Neural cell (in vitro differentiated cells): ENCODE data around the gene RALGPS1. TPM values are rescaled to one million over a fixed set of nuclear protein-coding genes. Genes with fewer than 3 reads are reported as not detected.

Source experiments
- H2AFZ ChIP-seq: fragments of 200-600, 300-800 bp; sonication (generic), shearing (Covaris generic); 2 replicates; pipeline ENCODE4 v1.6.0; 2014; ENCODE audit warnings: low read depth, mild to moderate bottlenecking, antibody characterized with exemption, low read length, moderate library complexity
- H3F3A ChIP-seq: fragments of 200-600 bp; shearing (Covaris generic); 2 replicates; pipeline ENCODE4 v1.6.1; 2016; ENCODE audit warnings: mild to moderate bottlenecking, moderate library complexity, mixed read lengths, antibody characterized with exemption, low read length; ENCODE audit not compliant: insufficient read depth, poor library complexity, severe bottlenecking
- H3K27ac ChIP-seq: fragments of 200-600, 300-800 bp; sonication (generic), shearing (Covaris generic); 2 replicates; pipeline ENCODE4 v1.5.1; 2014; ENCODE audit warnings: mild to moderate bottlenecking, low read length, moderate library complexity
- H3K27me3 ChIP-seq: fragments of 300-800, 200-600 bp; sonication (generic), shearing (Covaris generic); 2 replicates; pipeline ENCODE4 v1.6.0; 2014; ENCODE audit warnings: mild to moderate bottlenecking, low read depth, low read length, moderate library complexity; ENCODE audit not compliant: insufficient read depth
- H3K36me3 ChIP-seq: fragments of 300-800, 200-600 bp; sonication (generic), shearing (Covaris generic); 2 replicates; pipeline ENCODE4 v1.5.1; 2014; ENCODE audit warnings: mild to moderate bottlenecking, antibody characterized with exemption, low read length, moderate library complexity; ENCODE audit not compliant: insufficient read depth
- H3K4me2 ChIP-seq: fragments of 300-800, 200-600 bp; sonication (generic), shearing (Covaris generic); 2 replicates; pipeline ENCODE4 v1.6.0; 2014; ENCODE audit warnings: mild to moderate bottlenecking, low read length
- H3K4me3 ChIP-seq: fragments of 300-800, 200-600 bp; sonication (generic), shearing (Covaris generic); 2 replicates; pipeline ENCODE4 v1.5.1; 2014; ENCODE audit warnings: mild to moderate bottlenecking, low read length, moderate library complexity
- H3K79me2 ChIP-seq: fragments of 200-600 bp; shearing (Covaris generic); replicated peaks from 2 replicates; pipeline ENCODE4 v1.6.0; 2014; ENCODE audit warnings: mild to moderate bottlenecking, low read length, moderate library complexity; ENCODE audit not compliant: insufficient read depth
- H3K9ac ChIP-seq: fragments of 300-800, 200-600 bp; sonication (generic), shearing (Covaris generic); 2 replicates; pipeline ENCODE4 v1.6.1; 2016; ENCODE audit warnings: mild to moderate bottlenecking, low read length, mixed read lengths
- H3K9me2 ChIP-seq: fragments of 200-600 bp; shearing (Covaris generic); 2 replicates; pipeline ENCODE4 v1.6.1; 2016; ENCODE audit warnings: mild to moderate bottlenecking, low read length, mixed read lengths; ENCODE audit not compliant: insufficient read depth
- H3K9me3 ChIP-seq: fragments of 200-600, 300-800 bp; sonication (generic), shearing (Covaris generic); 2 replicates; pipeline ENCODE4 v1.6.1; 2016; ENCODE audit warnings: mild to moderate bottlenecking, mixed run types, low read length, moderate library complexity, mixed read lengths
- H4K20me1 ChIP-seq: fragments of 200-600 bp; shearing (Covaris generic); 2 replicates; pipeline ENCODE4 v1.6.1; 2016; ENCODE audit warnings: mild to moderate bottlenecking, mixed run types; ENCODE audit not compliant: insufficient read depth
- EP300 ChIP-seq: fragments of 450-650 bp; conservative IDR thresholded peaks from 2 replicates; pipeline ENCODE4 v1.6.1; 2014; ENCODE audit warnings: antibody characterized with exemption, mild to moderate bottlenecking, moderate library complexity; ENCODE audit not compliant: poor library complexity, severe bottlenecking
- EZH2 ChIP-seq: fragments of 200-600, 300-800 bp; shearing (Covaris generic), sonication (generic); IDR thresholded peaks from 2 replicates; pipeline ENCODE4 v1.6.1; 2014; ENCODE audit warnings: antibody characterized with exemption, low read length, borderline replicate concordance, mild to moderate bottlenecking; ENCODE audit not compliant: insufficient read depth, poor library complexity, severe bottlenecking
- MXI1 ChIP-seq: fragments of 450-650 bp; conservative IDR thresholded peaks from 2 replicates; pipeline ENCODE4 v1.6.1; 2014; ENCODE audit warnings: antibody characterized with exemption, mild to moderate bottlenecking; ENCODE audit not compliant: poor library complexity, severe bottlenecking
- POLR2AphosphoS5 ChIP-seq: IDR thresholded peaks from 2 replicates; pipeline ENCODE4 v1.6.1; 2012
- RAD21 ChIP-seq: fragments of 450-650 bp; conservative IDR thresholded peaks from 2 replicates; pipeline ENCODE4 v1.6.1; 2014; ENCODE audit warnings: antibody characterized with exemption, mild to moderate bottlenecking, moderate library complexity
- SMC3 ChIP-seq: fragments of 450-650 bp; conservative IDR thresholded peaks from 2 replicates; pipeline ENCODE4 v1.6.1; 2014; ENCODE audit warnings: antibody characterized with exemption, mild to moderate bottlenecking, moderate library complexity; ENCODE audit not compliant: poor library complexity
- TAF1 ChIP-seq: IDR thresholded peaks from 2 replicates; pipeline ENCODE4 v1.6.1; 2012; ENCODE audit warnings: low read depth
- polyA plus RNA-seq: library from polyadenylated mRNA; depleted of rRNA; stranded (reverse); fragments of >200 nt; gene quantifications from 2 replicates; pipeline ENCODE4 v1.2.3, GENCODE V29; 2014
- TF ChIP-seq, protein P1 (sequence below): IDR thresholded peaks from 2 replicates; pipeline ENCODE4 v1.6.1; 2012; ENCODE audit warnings: borderline replicate concordance
- TF ChIP-seq, protein P2 (sequence below): fragments of 450-650 bp; IDR thresholded peaks from 2 replicates; pipeline ENCODE4 v1.5.1; 2014; ENCODE audit warnings: antibody characterized with exemption, mild to moderate bottlenecking, moderate library complexity; ENCODE audit not compliant: poor library complexity, severe bottlenecking

The RALGPS1 gene
- polyA plus RNA-seq, 1 donor from 2014 or later, result 37.1 TPM

- Histone ChIP-seq H3K79me2 (no peaks in the 10 kb centered on the region), H3K27ac (no peak overlapping the region), H4K20me1 (no peaks in the 10 kb centered on the region)
These were observed 240.9 kb downstream of the RALGPS1 start for GRCh38 chr9:127155314-127155960.

GRCh38 chr9:127158786-127159324, 244.3 kb downstream of the RALGPS1 start:
- H3K36me3 ChIP-seq, result no peaks in the 10 kb centered on the region
- no peak overlapping the region for H2AFZ ChIP-seq
- no peaks in the 10 kb centered on the region for H3K9me2 ChIP-seq
- no peak overlapping the region for H3K27ac ChIP-seq
- H3F3A ChIP-seq, result no peaks in the 10 kb centered on the region
- no peaks in the 10 kb centered on the region for H3K79me2 ChIP-seq
- no peaks in the 10 kb centered on the region for H3K27me3 ChIP-seq
- TF ChIP-seq EP300 (no peak), EZH2 (no peak), MXI1 (no peak)
- no peak overlapping the region for H3K4me2 ChIP-seq
- no peaks in the 10 kb centered on the region for H4K20me1 ChIP-seq
- no peaks in the 10 kb centered on the region for H3K9me3 ChIP-seq
- H3K4me3 ChIP-seq, result no peak overlapping the region
- H3K9ac ChIP-seq, result no peak overlapping the region

More at GRCh38 chr9:127155314-127155960, 240.9 kb downstream of the RALGPS1 start:
- no peaks in the 10 kb centered on the region for H3F3A ChIP-seq
- H2AFZ ChIP-seq, result no peak overlapping the region
- no peaks in the 10 kb centered on the region for H3K36me3 ChIP-seq
- no peak overlapping the region for H3K9ac ChIP-seq
- H3K9me3 ChIP-seq, result no peaks in the 10 kb centered on the region
- no peaks in the 10 kb centered on the region for H3K27me3 ChIP-seq
- no peak overlapping the region for H3K4me2 ChIP-seq
- H3K9me2 ChIP-seq, result no peaks in the 10 kb centered on the region
- TF ChIP-seq, protein P1, sequence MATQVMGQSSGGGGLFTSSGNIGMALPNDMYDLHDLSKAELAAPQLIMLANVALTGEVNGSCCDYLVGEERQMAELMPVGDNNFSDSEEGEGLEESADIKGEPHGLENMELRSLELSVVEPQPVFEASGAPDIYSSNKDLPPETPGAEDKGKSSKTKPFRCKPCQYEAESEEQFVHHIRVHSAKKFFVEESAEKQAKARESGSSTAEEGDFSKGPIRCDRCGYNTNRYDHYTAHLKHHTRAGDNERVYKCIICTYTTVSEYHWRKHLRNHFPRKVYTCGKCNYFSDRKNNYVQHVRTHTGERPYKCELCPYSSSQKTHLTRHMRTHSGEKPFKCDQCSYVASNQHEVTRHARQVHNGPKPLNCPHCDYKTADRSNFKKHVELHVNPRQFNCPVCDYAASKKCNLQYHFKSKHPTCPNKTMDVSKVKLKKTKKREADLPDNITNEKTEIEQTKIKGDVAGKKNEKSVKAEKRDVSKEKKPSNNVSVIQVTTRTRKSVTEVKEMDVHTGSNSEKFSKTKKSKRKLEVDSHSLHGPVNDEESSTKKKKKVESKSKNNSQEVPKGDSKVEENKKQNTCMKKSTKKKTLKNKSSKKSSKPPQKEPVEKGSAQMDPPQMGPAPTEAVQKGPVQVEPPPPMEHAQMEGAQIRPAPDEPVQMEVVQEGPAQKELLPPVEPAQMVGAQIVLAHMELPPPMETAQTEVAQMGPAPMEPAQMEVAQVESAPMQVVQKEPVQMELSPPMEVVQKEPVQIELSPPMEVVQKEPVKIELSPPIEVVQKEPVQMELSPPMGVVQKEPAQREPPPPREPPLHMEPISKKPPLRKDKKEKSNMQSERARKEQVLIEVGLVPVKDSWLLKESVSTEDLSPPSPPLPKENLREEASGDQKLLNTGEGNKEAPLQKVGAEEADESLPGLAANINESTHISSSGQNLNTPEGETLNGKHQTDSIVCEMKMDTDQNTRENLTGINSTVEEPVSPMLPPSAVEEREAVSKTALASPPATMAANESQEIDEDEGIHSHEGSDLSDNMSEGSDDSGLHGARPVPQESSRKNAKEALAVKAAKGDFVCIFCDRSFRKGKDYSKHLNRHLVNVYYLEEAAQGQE, result no peak
- TF ChIP-seq RAD21, result no peak
- TF ChIP-seq, protein P2, sequence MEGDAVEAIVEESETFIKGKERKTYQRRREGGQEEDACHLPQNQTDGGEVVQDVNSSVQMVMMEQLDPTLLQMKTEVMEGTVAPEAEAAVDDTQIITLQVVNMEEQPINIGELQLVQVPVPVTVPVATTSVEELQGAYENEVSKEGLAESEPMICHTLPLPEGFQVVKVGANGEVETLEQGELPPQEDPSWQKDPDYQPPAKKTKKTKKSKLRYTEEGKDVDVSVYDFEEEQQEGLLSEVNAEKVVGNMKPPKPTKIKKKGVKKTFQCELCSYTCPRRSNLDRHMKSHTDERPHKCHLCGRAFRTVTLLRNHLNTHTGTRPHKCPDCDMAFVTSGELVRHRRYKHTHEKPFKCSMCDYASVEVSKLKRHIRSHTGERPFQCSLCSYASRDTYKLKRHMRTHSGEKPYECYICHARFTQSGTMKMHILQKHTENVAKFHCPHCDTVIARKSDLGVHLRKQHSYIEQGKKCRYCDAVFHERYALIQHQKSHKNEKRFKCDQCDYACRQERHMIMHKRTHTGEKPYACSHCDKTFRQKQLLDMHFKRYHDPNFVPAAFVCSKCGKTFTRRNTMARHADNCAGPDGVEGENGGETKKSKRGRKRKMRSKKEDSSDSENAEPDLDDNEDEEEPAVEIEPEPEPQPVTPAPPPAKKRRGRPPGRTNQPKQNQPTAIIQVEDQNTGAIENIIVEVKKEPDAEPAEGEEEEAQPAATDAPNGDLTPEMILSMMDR, result no peak
- no peak for TF ChIP-seq MXI1
- TF ChIP-seq POLR2AphosphoS5, result no peak
- TF ChIP-seq EP300, result no peak
- no peak for TF ChIP-seq TAF1
- TF ChIP-seq EZH2, result no peak
- TF ChIP-seq SMC3, result no peak
- H3K4me3 ChIP-seq, result no peak overlapping the region
